Erythroblast (primary cell): ENCODE measurements around the gene GNPDA2.

ENCODE experiments used
- GATA1 ChIP-seq: IDR thresholded peaks from 2 replicates; pipeline ENCODE4 v1.6.1; 2011; ENCODE audit warnings: low read depth, mild to moderate bottlenecking, control low read depth, low read length, moderate library complexity
- POLR2A ChIP-seq: IDR thresholded peaks from 2 replicates; pipeline ENCODE4 v1.6.1; 2011; ENCODE audit warnings: mild to moderate bottlenecking, low read length

- TF ChIP-seq POLR2A, result no peak
- TF ChIP-seq GATA1, result no peak
These were observed 47.3 kb downstream of the GNPDA2 start for GRCh38 chr4:44679060-44679459.
